LHCN-M2 (cell line): ENCODE measurements around the gene KIF1B. TPM values are rescaled to one million over a fixed set of nuclear protein-coding genes. Genes with fewer than 3 reads are reported as not detected.
A peak's percentile ranks its signal among the peaks of the same experiment; 100 is the strongest.

Source experiments
- DNase-seq: peaks from one replicate; pipeline ENCODE4 v3.0.0-alpha.2; 2012; ENCODE audit warnings: low read depth
- total RNA-seq: library from RNA; depleted of rRNA; stranded (reverse); fragments of >200 nt; gene quantifications from 2 replicates; pipeline ENCODE4 v1.2.3, GENCODE V29; 2014

Gene KIF1B
- total RNA-seq, 1 experiment from 2014 or later, result 33.2 TPM

DNA sequence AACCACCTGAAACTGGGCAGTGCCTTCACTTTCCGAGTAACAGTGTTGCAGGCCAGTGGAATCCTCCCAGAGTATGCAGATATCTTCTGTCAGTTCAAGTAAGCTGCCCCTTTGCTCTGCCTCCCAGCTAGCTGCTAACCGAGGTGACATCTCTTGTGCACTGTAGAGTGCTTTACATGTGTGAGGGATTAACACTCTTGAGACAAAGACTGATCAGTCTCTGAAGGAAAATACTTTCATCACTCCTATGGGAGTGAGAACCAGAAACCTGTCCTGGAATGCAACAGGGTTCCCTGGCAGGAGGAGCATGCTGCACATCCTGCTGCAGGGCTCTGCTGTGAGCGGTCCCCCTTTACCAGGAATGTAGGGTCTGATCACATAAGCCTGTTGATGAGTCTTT is 127.1 kb downstream of the KIF1B start:
- no peak for DNase-seq

DNA sequence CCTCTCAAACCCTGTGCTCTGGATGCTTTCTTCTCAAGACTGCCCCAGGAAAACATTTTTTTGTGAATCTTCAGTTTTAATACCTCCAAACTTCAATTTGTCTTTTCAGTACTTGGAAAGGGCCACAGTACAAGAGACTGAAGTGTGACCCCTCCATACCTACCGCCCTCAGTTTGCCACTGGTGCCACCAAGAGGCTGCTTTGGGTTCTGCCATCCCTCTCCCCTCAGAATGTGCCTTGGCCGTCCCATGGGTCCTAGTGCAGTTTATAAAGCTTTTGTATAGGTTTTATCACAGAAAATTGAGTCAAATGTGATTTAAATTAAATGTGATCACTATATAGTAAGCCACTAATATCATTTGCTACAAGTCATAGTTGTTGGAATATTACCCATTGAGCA is 127.7 kb downstream of the KIF1B start:
- peak; percentile 52 for DNase-seq

DNA sequence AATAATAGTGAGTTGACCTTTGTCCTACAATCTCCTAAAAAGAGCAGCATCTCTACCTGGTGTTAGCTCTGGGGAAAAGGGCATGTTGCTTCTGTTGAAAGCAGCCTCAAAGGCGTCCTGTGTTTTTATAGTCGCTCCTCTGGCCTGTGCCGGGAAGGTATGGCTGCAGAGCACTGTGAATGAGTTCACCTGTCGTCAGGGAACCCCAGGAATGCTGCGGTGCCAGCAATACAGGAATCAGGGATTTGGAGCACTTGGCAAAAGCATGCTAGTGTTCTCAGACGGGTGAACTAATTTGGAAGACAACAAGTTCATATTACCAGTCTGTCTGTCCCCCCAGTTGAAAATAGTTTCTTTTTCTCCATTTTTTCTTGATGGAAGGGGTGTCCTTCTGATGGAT is 128.2 kb downstream of the KIF1B start:
- no peak for DNase-seq

DNA sequence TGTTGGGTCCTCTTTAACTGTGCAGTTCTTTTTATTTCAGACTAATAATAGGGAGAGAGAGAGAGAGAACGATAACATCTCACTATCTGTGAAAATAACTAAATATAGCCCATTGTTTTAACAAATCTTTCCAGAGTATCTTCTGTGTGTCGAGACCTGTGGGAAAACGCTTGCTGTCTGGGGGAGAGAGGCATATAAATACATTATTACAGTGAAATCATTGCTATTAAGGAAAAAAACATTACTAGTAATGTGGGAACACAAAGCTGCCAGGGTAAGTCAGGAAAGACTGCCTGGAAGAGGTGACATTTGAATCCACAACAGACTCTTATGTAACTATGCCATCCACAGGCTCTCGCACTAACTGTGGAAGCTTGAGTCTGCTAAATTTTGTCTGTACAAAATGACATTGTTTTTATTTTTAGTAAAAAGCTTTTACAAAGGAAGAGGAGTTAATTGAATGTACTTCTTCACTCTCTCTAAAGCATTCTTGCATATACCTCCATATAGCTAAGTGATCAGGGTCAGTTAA is 128.7 kb downstream of the KIF1B start:
- no peak for DNase-seq

DNA sequence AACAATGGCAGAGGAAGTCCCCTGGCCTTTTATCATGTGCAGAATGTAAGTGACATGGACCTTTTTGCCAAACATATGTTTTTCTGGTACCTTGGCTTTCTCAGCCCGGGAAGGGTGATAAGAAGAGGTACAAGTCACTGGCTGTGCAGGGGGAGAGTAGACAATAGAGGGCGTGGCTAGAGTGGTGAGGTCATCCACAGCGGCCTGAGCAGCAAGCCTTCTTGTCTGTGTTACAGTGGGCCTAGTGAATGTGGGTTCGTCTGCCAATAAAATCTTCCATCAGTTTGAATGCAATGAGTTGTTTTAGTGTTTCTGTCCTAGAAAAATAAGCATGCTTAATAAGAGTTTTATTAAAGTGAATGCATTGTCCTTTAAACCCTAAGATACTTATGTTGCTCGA is 129.4 kb downstream of the KIF1B start:
- DNase-seq, result peak; percentile 36

DNA sequence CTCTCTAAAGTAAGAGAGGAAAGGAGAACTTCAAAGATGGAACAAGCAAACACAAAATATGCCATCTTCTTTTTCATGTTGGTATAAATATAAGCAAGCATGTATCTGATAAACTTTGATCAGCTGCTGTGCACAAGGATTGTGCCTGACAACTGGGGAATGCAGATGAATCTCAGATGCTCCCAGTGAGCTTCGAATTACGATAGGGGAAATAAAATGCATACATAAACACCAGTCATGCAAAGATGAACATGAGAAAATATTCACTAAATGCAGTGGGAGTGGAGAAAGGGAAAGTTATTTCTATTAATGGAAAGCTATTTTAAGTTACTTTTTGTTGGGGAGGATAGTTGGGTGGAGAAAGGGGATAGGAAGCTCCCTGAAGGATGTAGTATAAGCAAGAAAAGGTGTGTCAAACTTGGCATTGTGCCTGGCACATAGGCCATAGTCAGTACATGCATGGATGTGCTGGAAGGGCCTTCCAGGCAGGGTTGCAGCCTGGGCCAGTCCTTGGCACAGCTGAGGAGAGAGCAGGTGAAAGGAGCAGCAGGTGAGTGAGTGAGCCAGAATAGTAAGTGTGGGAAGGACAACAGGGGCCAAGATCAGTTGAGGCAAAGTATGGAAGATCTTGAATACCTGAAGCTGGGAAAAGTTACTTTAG is 130.7 kb downstream of the KIF1B start:
- no peak for DNase-seq

DNA sequence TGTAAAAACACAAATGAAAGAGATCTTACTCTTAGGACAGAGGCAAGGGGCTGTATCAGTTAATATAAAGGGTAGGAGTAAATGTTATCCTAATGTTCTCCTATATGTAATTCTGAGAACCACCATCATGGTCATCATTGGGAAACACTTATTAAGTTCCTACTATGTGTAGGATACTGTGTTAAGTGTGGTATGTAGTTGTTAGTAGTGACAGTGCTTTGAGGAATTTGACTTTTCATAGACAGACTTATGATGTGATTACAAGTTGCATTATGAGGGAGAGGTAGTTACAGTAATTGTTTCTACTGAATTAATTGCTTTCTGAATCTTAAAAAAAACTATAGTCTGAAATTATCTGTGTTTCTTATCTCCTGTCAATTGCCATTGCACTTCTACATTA is 136.7 kb downstream of the KIF1B start:
- DNase-seq, result no peak

DNA sequence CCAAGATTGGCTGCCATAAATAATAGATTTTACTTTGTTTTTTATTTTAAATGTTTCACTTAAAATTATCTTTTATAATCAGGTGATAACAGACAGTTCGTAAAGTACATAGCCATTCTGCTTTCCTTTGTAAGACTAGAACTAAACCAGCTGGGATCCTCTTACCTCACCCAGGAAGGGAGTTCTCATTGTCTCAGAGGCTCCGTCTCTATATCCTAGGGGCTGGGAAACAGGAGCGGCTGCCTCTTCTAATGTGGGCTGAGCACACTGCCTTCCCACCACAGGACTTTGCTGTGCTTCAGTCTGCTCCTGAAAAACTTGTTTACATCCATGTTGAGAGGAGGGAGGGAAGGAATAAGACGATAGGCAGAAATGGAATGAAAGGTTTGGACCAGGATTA is 142.9 kb downstream of the KIF1B start:
- no peak for DNase-seq

DNA sequence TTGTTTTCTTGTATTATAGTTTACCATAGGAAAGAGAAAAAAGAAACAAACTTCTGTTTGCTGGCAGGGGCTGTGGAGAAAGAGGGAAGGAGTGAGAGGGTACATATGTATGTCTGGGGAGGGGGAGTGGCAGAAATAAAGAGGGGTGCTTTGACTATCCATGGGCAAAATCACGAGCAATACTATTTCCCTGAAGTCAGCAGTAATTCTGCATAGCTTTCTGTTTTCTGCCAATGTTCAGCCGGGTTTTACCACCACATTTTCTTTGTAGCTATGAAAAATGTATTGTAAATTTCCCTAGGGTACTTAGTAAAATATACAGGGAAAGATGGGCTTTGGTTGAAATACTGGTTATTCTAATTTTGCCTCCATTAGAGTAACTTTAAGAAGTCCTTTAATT is 143.3 kb downstream of the KIF1B start:
- DNase-seq, result no peak

DNA sequence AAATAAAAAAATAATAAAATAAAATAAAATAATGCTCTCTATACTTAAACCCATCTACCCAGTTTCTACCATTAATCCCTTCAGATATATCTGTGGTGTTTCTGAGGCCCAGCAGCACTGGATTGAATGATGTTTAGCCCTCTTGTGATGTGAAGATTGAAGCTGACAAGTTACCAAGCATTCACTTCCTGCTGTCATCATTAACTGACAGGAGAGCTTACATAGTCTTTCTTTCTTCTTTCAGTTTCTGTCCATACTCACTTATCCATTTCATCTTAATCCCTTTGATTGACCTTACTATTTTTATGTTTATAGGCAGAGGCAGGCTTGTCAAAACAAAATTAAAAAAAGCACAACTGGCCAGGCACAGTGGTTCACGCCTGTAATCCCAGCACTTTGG is 149.7 kb downstream of the KIF1B start:
- DNase-seq, result no peak

DNA sequence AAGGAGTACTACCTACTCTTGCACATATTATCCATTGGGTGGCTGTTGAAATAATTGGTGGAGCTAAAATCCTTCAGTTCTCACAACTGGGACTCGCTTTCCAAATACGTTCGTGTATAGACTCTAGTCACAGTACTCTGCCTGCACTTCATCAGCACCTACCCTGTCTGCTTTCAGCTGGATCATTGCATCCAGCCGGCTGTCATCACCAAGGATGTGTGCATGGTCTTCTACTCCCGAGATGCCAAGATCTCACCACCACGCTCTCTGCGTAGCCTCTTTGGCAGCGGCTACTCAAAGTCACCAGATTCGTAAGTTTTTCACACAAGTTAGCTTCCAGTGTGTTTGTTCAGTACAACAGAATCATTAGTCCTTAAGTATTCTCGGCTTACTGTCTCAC is 151.1 kb downstream of the KIF1B start:
- DNase-seq, result no peak

DNA sequence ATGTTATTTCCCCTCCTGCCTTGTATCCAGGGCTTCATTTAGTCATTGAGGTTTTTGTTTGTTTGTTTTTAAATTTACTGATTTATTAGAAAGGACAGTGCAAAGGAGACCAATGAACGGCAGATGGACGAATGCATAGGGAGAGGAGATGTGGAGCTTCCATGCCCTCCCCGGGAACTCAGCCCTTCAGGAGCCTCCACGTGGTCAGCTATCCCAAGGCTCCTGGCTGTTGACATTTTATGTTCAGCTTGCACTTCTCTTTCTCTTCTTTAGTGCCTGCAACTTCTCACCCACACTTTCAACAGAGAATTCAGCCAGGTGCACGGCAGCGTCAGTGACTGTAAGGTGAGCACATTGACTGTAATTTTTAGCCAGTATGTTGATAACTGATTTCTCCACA is 157.8 kb downstream of the KIF1B start:
- no peak for DNase-seq

DNA sequence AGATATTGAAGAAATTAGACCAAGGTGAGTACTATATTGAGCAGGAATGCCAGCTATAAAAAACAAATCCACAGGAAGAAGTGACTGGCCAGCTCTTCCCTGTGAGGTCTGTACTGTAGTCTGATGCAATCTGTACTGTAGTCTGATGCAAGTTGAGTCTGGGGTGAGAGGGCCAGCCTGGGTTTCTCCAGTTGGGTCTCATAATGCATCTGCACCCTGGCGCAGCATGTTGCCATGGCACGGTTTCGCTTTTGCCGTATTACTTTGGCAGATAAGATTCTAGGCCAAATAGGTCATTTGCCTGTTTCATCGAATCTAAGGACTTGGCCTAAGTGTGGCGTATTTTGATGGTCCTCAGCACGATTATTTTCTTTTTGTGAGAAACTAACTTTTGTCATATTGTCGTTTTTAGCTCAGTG is 164.1 kb downstream of the KIF1B start:
- DNase-seq, result no peak

DNA sequence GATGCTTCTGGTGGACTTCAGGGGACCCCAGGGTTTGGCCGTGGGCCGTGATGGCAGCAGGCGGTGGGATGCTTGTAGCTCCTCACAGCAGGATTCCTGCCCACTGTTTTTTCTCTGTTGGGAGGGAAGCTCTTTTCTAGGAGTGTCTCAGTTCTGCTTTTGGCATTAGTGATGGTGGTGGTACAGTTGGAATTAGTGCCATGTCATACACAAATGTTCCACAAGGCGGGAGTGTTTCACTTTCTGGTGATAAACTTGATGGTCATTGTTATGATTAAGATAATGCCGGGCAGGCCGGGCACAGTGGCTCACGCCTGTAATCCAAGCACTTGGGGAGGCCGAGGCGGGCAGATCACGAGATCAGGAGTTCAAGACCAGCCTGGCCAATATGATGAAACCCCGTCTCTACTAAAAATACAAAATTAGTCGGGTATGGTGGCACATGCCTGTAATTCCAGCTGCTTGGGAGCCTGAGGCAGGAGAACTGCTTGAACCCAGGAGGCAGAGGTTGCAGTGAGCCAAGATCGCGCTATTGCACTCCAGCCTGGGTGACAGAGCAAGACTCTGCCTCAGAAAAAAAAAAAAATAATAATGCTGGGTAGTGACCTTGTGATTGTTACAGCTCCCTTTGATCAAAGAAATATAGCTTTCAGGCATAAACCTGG is 167.1 kb downstream of the KIF1B start:
- DNase-seq, result peak; percentile 77

DNA sequence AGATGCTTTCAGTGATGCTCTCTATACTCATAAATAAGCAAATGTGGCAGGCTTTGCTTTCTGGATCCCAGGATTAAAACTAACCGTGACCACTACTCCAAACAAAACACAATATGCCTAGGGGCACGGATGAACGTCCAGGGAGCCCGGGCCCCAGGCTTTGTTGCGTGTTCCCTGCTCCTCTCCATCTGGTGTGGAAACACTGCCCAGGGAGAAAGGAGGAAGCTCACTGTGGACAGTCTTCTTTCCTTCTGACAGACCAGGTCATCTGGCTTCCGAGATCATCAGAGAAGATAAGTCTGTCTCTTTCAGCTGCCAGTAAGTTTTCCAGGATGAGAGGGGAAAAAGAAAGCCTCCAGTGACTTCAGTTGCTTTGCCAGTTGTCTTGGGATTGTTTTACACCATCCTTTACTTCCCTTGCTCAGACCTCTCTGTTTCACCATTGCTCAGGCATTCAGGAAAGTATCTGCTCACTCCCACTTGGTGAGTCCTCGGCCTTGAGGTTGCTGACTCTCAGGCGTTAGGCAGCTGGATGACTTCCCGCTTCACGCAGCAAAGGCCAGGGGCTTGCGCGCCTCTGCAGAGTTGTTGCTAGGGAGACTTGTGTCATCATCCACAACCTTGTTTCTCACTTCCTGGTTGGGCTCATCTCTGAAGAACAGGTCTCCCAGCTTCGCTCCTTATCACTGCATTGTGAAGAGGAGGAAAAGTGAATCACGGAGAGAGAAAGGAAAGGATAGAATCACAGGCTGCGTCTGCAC is 167.9 kb downstream of the KIF1B start:
- DNase-seq, result no peak

DNA sequence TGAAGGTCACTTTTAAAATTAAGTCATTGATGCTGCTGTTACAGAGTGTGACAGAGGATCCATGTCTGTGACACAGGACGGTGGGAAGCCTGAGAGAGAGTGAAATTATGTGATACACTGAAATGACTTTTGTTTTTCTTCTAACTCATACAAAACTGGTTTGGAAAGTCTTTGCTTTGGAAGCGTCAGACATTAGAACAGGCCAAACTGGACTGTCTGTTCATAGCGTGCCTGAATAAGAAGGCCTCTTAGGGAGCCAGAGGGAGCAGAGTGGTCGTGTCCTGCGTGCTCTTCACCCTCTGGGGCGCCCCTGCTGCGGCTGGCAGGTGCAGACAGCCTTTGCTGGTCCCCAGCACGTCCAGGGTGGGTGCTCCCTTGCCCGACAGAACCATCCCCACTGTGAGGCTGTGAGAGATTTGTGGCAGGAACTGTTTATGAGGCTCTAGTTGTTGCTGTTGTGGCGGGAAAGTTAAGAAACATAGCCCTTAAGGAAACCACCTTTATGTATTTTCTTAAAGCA is 168.8 kb downstream of the KIF1B start:
- no peak for DNase-seq

DNA sequence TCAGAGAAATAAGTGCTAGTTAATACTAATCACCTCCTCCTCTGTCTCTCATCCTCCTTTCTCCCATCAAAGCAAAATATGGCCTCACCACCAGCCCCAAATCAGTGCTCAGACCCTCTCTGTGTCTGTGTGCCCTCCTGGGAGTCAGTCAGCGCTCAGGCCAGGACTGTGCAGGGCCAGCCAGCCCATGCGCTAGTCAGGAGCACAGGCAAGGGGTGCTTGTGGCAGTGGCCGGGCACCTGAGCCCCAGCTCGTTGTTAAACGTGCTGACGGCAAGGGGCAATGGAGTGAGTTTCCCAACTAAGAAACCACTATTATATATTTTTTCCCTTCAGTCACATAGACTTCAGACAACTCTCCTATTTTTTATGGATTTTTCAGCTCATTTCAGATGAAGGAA is 169.3 kb downstream of the KIF1B start:
- DNase-seq, result no peak

DNA sequence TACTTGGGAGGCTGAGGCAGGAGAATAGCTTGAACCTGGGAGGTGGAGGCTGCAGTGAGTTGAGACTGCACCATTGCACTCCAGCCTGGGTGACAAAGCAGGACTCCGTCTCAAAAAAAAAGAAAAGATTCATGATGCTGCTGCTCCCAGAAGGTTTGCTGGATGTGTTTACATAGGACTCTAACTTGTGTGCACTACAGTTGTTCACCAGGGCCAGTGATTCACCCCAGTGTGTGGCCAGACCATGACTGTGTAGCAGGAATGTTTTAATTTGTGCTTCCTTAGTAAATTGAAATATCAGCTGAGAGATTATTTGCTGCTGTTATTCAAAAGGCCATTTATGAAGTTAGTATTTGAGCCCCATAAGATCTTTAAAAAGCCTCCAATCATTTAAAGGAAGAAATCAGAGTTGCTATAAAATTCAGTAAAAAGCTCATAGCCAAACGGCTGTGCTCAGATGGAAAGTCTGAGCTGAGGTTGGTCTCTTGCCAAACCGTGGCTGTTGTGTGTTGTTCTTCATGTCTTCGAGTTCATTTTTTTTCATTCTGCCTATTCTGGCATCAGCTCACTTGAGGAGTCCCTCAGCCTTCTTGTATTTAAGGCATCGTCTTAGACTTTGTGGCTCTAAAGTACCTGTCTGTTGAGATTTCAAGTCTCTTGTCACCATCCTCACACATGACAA is 170.4 kb downstream of the KIF1B start:
- DNase-seq, result peak; percentile 92

DNA sequence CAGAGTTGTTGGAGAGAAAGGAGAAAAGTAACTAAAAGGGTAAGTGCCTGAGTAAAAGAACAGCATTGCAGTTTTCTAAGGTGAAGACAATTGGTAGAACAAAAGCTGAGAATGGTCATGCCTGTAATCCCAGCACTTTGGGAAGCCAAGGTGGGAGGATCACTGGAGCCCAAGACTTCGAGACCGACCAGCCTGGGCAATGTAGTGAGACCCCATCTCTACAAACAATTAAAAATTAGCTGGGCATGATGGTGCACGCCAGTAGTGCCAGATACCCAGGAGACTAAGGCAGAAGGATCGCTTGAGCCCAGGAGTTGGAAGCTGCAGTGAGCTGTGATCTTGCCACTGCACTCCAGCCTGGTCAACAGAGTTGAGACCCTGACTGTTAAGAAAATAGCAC is 173.3 kb downstream of the KIF1B start:
- no peak for DNase-seq

DNA sequence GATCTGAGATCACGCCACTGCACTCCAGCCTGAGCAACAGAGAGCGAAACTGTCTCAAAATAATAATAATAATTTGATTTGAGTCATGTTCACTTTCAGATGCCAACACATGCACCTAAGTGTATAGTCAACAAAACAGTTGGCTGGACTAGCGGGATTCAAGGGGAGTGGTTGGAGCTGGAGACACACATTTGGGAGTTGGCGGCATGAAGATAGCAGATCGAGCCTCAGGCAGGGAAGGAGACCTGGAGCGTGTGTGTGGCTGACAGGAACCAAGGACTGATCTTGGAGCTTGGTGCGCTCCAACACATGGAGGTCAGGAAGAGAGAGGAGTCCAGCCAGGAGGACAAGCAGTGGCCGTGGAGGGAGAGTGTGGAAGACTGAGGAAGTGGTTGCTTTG is 173.8 kb downstream of the KIF1B start:
- DNase-seq, result no peak

DNA sequence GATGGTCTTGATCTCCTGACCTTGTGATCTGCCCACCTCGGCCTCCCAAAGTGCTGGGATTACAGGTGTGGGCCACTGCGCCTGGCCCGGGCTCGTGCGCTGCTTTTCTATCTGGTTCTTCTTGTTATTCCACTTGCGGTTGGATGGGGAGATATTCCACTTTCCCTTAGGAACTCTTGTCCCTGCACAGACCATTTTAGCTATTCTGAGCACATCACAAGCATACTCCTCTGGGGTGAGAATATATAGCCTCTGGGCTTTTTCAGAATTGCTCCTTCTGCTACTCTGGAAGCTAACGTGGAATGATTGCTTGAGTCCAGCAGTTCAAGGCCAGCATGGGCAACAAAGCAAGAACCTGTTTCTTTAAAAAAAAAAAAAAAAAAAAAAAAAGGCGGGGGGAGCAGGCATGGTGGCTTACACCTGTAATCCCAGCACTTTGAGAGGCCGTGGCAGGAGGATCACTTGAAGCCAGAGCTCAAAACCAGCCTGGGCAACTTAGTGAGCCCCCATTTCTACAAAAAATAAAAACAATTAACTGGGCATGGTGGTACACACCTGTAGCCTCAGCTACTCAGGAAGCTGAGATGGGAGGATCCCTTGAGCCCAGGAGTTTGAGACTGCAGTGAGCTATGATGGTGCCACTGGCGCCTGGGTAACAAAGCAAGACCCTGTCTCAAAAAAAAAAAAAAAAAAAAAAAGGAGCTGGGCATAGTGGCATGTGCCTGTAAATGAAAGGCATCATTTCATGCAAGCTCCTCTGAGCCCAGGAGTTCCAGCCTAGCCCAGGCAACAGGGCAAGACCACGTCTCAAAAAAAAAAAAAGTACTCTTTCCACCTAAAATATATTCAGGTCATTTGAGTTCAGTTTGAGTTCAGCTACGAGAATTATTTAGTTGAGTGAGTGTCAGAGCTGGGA is 176.6 kb downstream of the KIF1B start:
- DNase-seq, result no peak
